Measurements from ENCODE around the gene TMEM212. TPM values are rescaled to one million over a fixed set of nuclear protein-coding genes. Genes with fewer than 3 reads are reported as not detected.

Gene TMEM212
- total and polyA plus RNA-seq, 2 of the 13 experiments (the other 11 are each of a cell fraction or from before 2014, with no cell fraction given) = not detected

GRCh38 chr3:171825222-171825828, 17.8 kb upstream of the TMEM212 start:
- H3K9me3 ChIP-seq (ENCODE audit: low read length) = no peaks in the 10 kb centered on the region
- ATAC-seq (peak; percentile 18), DNase-seq (ENCODE audit: low spot score) (peak; percentile 78), FAIRE-seq (peak; percentile 49)
- H2AFZ ChIP-seq (ENCODE audit: low read length) = no peak overlapping the region
- H3K4me1 ChIP-seq (ENCODE audit: insufficient read depth, low read length) = peaks cover 91% of the 10 kb centered on the region
- peak overlapping the region; percentile 36 for H3K27ac ChIP-seq (ENCODE audit: extremely low read length, insufficient read depth, low read length)
- no TSS peak for BruUV-seq (replicated peaks)
- H4K20me1 ChIP-seq (ENCODE audit: insufficient read depth, low read length) = no peaks in the 10 kb centered on the region
- H3K79me2 ChIP-seq (ENCODE audit: insufficient read depth, low read length) = no peaks in the 10 kb centered on the region
- peak overlapping the region; percentile 45 for H3K4me2 ChIP-seq (ENCODE audit: low read depth, low read length)
- ChIA-PET CTCF (ENCODE audit: low intra/inter-chr PET ratio, low total read pairs) (no interaction called here), POLR2A (interaction anchor here (0.5 to 4.1 kb wide), 5 partner anchors 13 to 201 kb away, joined by 3 to 59 read pairs (median 4); partner anchors contain the start of gene PLD1)
- H3K36me3 ChIP-seq (replicated peaks in 1 of 2; ENCODE audit: control insufficient read depth in 1 of 2, insufficient read depth in 2 of 2, low read length in 2 of 2) = no peaks in the 10 kb centered on the region
- H3K27me3 ChIP-seq (ENCODE audit: control insufficient read depth in 1 of 2, insufficient read depth in 2 of 2, low read length in 2 of 2) = no peaks in the 10 kb centered on the region
- 5% methylated on average over 5 of the region's 5 CpGs for WGBS (ENCODE audit: low lambda C conversion rate)
- no peak overlapping the region; a peak in 1 of 6 replicates for H3K4me3 ChIP-seq (replicated peaks in 1 of 3; ENCODE audit: insufficient read depth in 1 of 3, low read depth in 2 of 3, low read length in 3 of 3)
- 0 out of 2 replicates have a peak overlapping the region, but pooled peaks have one; percentile 0 for H3K9ac ChIP-seq (ENCODE audit: insufficient read depth, low read depth, low read length)
- in situ Hi-C loops (cut with HindIII; ENCODE audit: extremely low pct_ligation_motif_present, low pct_unique_long_range_greater_than_20kb) = no loop called here
- intact Hi-C loops (cut with micrococcal nuclease; ENCODE audit: unreplicated experiment) = loop anchor here (2.0 kb wide), 1 partner anchor 15 kb away; the partner anchor contains the start of gene PLD1
- no peak for TF ChIP-seq FOXK2 (IDR thresholded peaks at IDR 0.05)
- no peak for TF ChIP-seq ZNF124 (CRISPR knock-in tag; IDR thresholded peaks at IDR 0.05)
- no peak for TF ChIP-seq ZNF501 (CRISPR knock-in tag; IDR thresholded peaks at IDR 0.05)
- TF ChIP-seq ZNF24 (IDR thresholded peaks at IDR 0.05) = no peak
- TF ChIP-seq SP5 (CRISPR knock-in tag; IDR thresholded peaks at IDR 0.05; ENCODE audit: borderline replicate concordance, low read depth) = no peak
- TF ChIP-seq ZBTB39 (CRISPR knock-in tag; IDR thresholded peaks at IDR 0.05) = 0 out of 2 replicates have a peak, but pooled peaks have one; percentile 47
- no peak for TF ChIP-seq HOXA5 (CRISPR knock-in tag; IDR thresholded peaks at IDR 0.05)
- 0 out of 2 replicates have a peak, but pooled peaks have one; percentile 35 for TF ChIP-seq FOXJ3 (CRISPR knock-in tag; IDR thresholded peaks at IDR 0.05; ENCODE audit: borderline replicate concordance)
- peak; percentile 51; the same call in 1 of the 2 replicates for TF ChIP-seq FOXK1 (CRISPR knock-in tag; IDR thresholded peaks at IDR 0.05; ENCODE audit: borderline replicate concordance, low read depth)
- TF ChIP-seq HDAC1 (CRISPR knock-in tag; IDR thresholded peaks at IDR 0.05) = peak; percentile 40; the same call in 1 of the 2 replicates
- no peak for TF ChIP-seq POLR2A (IDR thresholded peaks at IDR 0.05; ENCODE audit: insufficient read depth in 1 of 2, low read depth in 2 of 2, low read length in 2 of 2)
- no peak for TF ChIP-seq KLF9 (CRISPR knock-in tag; IDR thresholded peaks at IDR 0.05; ENCODE audit: low read depth)
- TF ChIP-seq ZNF18 (CRISPR knock-in tag; IDR thresholded peaks at IDR 0.05; ENCODE audit: insufficient replicate concordance) = no peak
- TF ChIP-seq ZNF644 (CRISPR knock-in tag; IDR thresholded peaks at IDR 0.05; ENCODE audit: low read depth) = peak; percentile 47; the same call in 1 of the 2 replicates
- no peak for TF ChIP-seq ZSCAN5A (CRISPR knock-in tag; IDR thresholded peaks at IDR 0.05; ENCODE audit: borderline replicate concordance)
- peak; percentile 42; the same call in 1 of the 2 replicates for TF ChIP-seq THAP11 (CRISPR knock-in tag; IDR thresholded peaks at IDR 0.05)
- TF ChIP-seq RORA (CRISPR knock-in tag; IDR thresholded peaks at IDR 0.05) = no peak
- TF ChIP-seq ZNF629 (CRISPR knock-in tag; conservative IDR thresholded peaks at IDR 0.05) = no peak
- 0 out of 2 replicates have a peak, but pooled peaks have one; percentile 44 for TF ChIP-seq NFKBIZ (CRISPR knock-in tag; IDR thresholded peaks at IDR 0.05)
- TF ChIP-seq IRF2 (CRISPR knock-in tag; IDR thresholded peaks at IDR 0.05) = no peak
- TF ChIP-seq ATF3 (CRISPR knock-in tag; IDR thresholded peaks at IDR 0.05) = no peak
- TF ChIP-seq ZSCAN12 (CRISPR knock-in tag; IDR thresholded peaks at IDR 0.05) = no peak

Measured in HepG2 (cell line).